HEK293 (cell line): Measurements from ENCODE around the gene WASL.

Source experiments
- CTCF ChIA-PET: fragments of 350-600 bp; formaldehyde crosslinking; extraction: SDS; loops from one replicate; lab custom pipeline; 2021; ENCODE audit warnings: antibody characterized with exemption; lab: Yijun Ruan, JAX
- POLR2A ChIA-PET: fragments of 300-600 bp; formaldehyde crosslinking; extraction: SDS; loops from one replicate; lab custom pipeline; 2020; ENCODE audit warnings: antibody characterized with exemption, inconsistent platforms; lab: Yijun Ruan, JAX
- H3K27ac ChIP-seq: fragments of 200-500 bp; sonication (Bioruptor generic); 2 replicates; pipeline ENCODE4 v1.5.1; 2014; ENCODE audit warnings: low read depth, low read length, control low read depth, inconsistent platforms; ENCODE audit errors: extremely low read depth
- H3K36me3 ChIP-seq, 2 experiments: fragments of 200-500 bp in 1 of 2; sonication (Bioruptor generic) in 1 of 2; 1 replicate in 1 of 2; 2 replicates in 1 of 2; pipeline ENCODE4 v1.5.1; 2014 to 2017; ENCODE audit warnings: inconsistent platforms in 2 of 2, low read length in 2 of 2; ENCODE audit not compliant: control insufficient read depth in 2 of 2, insufficient read depth in 1 of 2
- H3K4me1 ChIP-seq: fragments of 200-500 bp; sonication (Bioruptor generic); 2 replicates; pipeline ENCODE4 v1.5.1; 2014; ENCODE audit warnings: mild to moderate bottlenecking, low read length, inconsistent platforms; ENCODE audit not compliant: control insufficient read depth, insufficient read depth
- H3K4me3 ChIP-seq: 2 replicates; pipeline ENCODE4 v1.5.1; 2011; ENCODE audit warnings: low read depth, mild to moderate bottlenecking, control low read depth, low read length, moderate library complexity
- H3K9me3 ChIP-seq: fragments of 200-500 bp; sonication (Bioruptor generic); 2 replicates; pipeline ENCODE4 v1.5.1; 2014; ENCODE audit warnings: low read depth, low read length, inconsistent platforms; ENCODE audit not compliant: control insufficient read depth, insufficient read depth
- KLF7 ChIP-seq: fragments of 450-650 bp; formaldehyde crosslinking; IDR thresholded peaks from 2 replicates; pipeline ENCODE4 v1.5.1; 2016; ENCODE audit warnings: missing biosample characterization, missing genetic modification characterization, borderline replicate concordance
- SCRT2 ChIP-seq: fragments of 450-650 bp; formaldehyde crosslinking; IDR thresholded peaks from 2 replicates; pipeline ENCODE4 v1.5.1; 2016; ENCODE audit warnings: missing biosample characterization, missing genetic modification characterization
- TCF7L2 ChIP-seq: IDR thresholded peaks from 2 replicates; pipeline ENCODE4 v1.6.1; 2011; ENCODE audit warnings: low read depth, mild to moderate bottlenecking, inconsistent platforms, low read length, moderate library complexity, borderline replicate concordance
- YY2 ChIP-seq: fragments of 450-650 bp; formaldehyde crosslinking; IDR thresholded peaks from 2 replicates; pipeline ENCODE4 v1.5.1; 2016; ENCODE audit warnings: missing biosample characterization, missing genetic modification characterization
- ZFP41 ChIP-seq: fragments of 450-650 bp; formaldehyde crosslinking; IDR thresholded peaks from 2 replicates; pipeline ENCODE4 v1.5.1; 2016; ENCODE audit warnings: missing biosample characterization, missing genetic modification characterization, borderline replicate concordance
- ZNF146 ChIP-seq: fragments of 450-650 bp; formaldehyde crosslinking; IDR thresholded peaks from 2 replicates; pipeline ENCODE4 v1.5.1; 2016; ENCODE audit warnings: missing biosample characterization, missing genetic modification characterization
- ZNF366 ChIP-seq: fragments of 450-650 bp; formaldehyde crosslinking; conservative IDR thresholded peaks from 2 replicates; pipeline ENCODE4 v1.5.1; 2016; ENCODE audit warnings: missing biosample characterization, missing genetic modification characterization
- ZNF426 ChIP-seq: fragments of 450-650 bp; formaldehyde crosslinking; IDR thresholded peaks from 2 replicates; pipeline ENCODE4 v1.5.1; 2017; ENCODE audit warnings: missing biosample characterization, missing genetic modification characterization, mild to moderate bottlenecking, inconsistent platforms, moderate library complexity
- ZNF610 ChIP-seq: fragments of 450-650 bp; formaldehyde crosslinking; IDR thresholded peaks from 2 replicates; pipeline ENCODE4 v1.5.1; 2016; ENCODE audit warnings: missing biosample characterization, missing genetic modification characterization, borderline replicate concordance
- ZNF792 ChIP-seq: fragments of 450-650 bp; formaldehyde crosslinking; IDR thresholded peaks from 2 replicates; pipeline ENCODE4 v1.5.1; 2016; ENCODE audit warnings: missing biosample characterization, missing genetic modification characterization
- TF ChIP-seq, protein P1 (sequence below): fragments of 450-650 bp; formaldehyde crosslinking; IDR thresholded peaks from 2 replicates; pipeline ENCODE4 v1.5.1; 2016; ENCODE audit warnings: missing biosample characterization, missing genetic modification characterization
- TF ChIP-seq, protein P2 (sequence below): fragments of 450-650 bp; formaldehyde crosslinking; IDR thresholded peaks from 2 replicates; pipeline ENCODE4 v1.5.1; 2016; ENCODE audit warnings: missing biosample characterization, missing genetic modification characterization
- TF ChIP-seq, protein P3 (sequence below): fragments of 450-650 bp; formaldehyde crosslinking; IDR thresholded peaks from 2 replicates; pipeline ENCODE4 v1.5.1; 2016; ENCODE audit warnings: missing biosample characterization, missing genetic modification characterization
- TF ChIP-seq, protein P4 (sequence below): fragments of 450-650 bp; formaldehyde crosslinking; IDR thresholded peaks from 2 replicates; pipeline ENCODE4 v1.5.1; 2017; ENCODE audit warnings: missing biosample characterization, missing genetic modification characterization
- TF ChIP-seq, protein P5 (sequence below): fragments of 450-650 bp; IDR thresholded peaks from 2 replicates; pipeline ENCODE4 v1.5.1; 2018; ENCODE audit warnings: missing biosample characterization, mild to moderate bottlenecking, missing genetic modification characterization

WASL gene

DNA sequence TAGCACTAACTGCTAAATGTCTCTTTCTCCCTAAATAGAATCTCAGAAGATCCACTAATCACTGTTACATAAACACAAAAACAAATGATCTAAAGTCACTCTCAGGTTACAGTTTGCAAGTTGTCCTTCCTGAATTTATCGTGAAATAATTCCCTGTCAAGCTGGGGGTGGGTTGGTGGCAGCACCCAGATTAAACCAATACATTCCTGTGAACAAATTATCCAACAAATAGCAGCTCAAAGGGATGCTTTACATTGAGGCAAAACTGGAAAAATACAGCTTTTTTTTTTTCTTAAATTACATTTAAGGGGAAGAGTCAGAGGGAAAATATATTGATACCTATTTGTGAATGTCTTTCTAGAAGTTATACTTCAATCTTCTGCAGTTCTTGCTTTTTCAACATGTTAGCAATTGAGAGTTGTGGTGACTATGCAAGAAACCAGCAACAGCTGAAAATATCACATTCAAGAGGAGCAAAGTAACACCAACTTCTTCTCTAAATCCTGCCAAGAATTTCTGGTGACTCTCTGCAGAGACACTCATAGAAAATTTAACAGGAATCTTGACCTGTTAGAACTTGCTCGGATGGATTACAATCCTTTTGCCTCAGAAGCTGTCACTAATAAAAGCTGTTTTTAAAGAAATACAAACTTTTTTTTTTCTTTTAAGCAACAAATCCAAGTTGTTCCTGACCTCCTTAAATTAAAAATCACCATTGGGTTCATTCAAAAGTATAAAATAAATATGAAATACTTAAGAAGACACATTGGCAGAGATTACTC lies 74.2 kb downstream of the WASL start:
- ChIA-PET POLR2A (interaction anchor here (0.6 kb wide), 1 partner anchor 716 kb away, joined by 3 read pairs; no protein-coding TSS in a partner anchor), CTCF (interaction anchor here (1.4 kb wide), 2 partner anchors 50 to 197 kb away, joined by 3 to 5 read pairs; no protein-coding TSS in a partner anchor)
- TF ChIP-seq, protein P1, sequence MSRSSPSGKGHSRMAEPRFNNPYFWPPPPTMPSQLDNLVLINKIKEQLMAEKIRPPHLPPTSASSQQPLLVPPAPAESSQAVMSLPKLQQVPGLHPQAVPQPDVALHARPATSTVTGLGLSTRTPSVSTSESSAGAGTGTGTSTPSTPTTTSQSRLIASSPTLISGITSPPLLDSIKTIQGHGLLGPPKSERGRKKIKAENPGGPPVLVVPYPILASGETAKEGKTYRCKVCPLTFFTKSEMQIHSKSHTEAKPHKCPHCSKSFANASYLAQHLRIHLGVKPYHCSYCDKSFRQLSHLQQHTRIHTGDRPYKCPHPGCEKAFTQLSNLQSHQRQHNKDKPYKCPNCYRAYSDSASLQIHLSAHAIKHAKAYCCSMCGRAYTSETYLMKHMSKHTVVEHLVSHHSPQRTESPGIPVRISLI (tag by site-specific recombination) = no peak
- TF ChIP-seq, protein P2, sequence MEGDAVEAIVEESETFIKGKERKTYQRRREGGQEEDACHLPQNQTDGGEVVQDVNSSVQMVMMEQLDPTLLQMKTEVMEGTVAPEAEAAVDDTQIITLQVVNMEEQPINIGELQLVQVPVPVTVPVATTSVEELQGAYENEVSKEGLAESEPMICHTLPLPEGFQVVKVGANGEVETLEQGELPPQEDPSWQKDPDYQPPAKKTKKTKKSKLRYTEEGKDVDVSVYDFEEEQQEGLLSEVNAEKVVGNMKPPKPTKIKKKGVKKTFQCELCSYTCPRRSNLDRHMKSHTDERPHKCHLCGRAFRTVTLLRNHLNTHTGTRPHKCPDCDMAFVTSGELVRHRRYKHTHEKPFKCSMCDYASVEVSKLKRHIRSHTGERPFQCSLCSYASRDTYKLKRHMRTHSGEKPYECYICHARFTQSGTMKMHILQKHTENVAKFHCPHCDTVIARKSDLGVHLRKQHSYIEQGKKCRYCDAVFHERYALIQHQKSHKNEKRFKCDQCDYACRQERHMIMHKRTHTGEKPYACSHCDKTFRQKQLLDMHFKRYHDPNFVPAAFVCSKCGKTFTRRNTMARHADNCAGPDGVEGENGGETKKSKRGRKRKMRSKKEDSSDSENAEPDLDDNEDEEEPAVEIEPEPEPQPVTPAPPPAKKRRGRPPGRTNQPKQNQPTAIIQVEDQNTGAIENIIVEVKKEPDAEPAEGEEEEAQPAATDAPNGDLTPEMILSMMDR = no peak
- peak; percentile 61 for TF ChIP-seq SCRT2 (tag by site-specific recombination)
- TF ChIP-seq, all 188 proteins: peak for 1

DNA sequence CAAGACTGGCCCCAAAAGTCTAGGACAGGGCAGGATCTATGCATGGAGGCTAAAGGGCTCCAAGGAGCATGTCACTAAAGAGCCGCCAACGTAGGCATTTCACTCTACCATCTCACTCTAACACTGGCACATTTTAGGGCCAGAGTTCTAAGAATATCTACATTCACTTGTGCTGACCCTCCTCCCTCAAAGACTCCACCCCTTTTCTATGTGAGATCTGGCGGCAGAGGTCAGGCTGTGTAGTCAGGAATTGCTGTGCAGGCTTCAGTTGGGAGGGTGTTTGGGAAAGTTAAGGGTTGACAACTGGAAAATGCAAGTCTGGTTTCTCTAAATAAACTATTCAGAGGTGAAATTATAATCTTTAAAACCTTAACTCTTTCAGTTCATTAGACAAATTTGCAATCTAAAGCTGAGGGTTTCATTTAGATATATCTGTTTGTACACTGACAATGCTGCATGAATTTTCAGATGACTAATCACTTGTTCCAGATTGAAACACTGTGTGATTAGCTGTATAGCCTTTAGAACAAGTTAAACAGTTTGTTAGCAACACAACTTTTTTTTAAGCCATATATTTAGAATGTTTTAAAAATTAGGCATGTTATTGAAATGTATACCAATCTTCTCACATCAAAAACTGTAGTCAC lies 74.9 kb downstream of the WASL start:
- CTCF ChIA-PET = interaction anchor here (1.4 kb wide), 2 partner anchors 49 to 198 kb away, joined by 3 to 5 read pairs; no protein-coding TSS in a partner anchor
- Histone ChIP-seq H3K9me3 (no peaks in the 10 kb centered on the region), H3K36me3 (no peaks in the 10 kb centered on the region), H3K4me3 (no peak overlapping the region), H3K4me1 (peaks cover 8% of the 10 kb centered on the region; the same call in 1 of the 2 replicates), H3K27ac (no peak overlapping the region)
- TF ChIP-seq ZNF146 (tag by site-specific recombination) (no peak), TCF7L2 (no peak), YY2 (tag by site-specific recombination) (no peak), ZFP41 (no peak), ZNF610 (tag by site-specific recombination) (no peak), ZNF426 (tag by site-specific recombination) (no peak), ZNF366 (no peak), KLF7 (no peak), ZNF792 (tag by site-specific recombination) (no peak)
- TF ChIP-seq, protein P3, sequence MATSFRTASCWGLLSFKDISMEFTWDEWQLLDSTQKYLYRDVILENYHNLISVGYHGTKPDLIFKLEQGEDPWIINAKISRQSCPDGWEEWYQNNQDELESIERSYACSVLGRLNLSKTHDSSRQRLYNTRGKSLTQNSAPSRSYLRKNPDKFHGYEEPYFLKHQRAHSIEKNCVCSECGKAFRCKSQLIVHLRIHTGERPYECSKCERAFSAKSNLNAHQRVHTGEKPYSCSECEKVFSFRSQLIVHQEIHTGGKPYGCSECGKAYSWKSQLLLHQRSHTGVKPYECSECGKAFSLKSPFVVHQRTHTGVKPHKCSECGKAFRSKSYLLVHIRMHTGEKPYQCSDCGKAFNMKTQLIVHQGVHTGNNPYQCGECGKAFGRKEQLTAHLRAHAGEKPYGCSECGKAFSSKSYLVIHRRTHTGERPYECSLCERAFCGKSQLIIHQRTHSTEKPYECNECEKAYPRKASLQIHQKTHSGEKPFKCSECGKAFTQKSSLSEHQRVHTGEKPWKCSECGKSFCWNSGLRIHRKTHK (tag by site-specific recombination) = no peak
- TF ChIP-seq, protein P4, sequence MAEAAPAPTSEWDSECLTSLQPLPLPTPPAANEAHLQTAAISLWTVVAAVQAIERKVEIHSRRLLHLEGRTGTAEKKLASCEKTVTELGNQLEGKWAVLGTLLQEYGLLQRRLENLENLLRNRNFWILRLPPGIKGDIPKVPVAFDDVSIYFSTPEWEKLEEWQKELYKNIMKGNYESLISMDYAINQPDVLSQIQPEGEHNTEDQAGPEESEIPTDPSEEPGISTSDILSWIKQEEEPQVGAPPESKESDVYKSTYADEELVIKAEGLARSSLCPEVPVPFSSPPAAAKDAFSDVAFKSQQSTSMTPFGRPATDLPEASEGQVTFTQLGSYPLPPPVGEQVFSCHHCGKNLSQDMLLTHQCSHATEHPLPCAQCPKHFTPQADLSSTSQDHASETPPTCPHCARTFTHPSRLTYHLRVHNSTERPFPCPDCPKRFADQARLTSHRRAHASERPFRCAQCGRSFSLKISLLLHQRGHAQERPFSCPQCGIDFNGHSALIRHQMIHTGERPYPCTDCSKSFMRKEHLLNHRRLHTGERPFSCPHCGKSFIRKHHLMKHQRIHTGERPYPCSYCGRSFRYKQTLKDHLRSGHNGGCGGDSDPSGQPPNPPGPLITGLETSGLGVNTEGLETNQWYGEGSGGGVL (tag by site-specific recombination) = no peak
- TF ChIP-seq, protein P5, sequence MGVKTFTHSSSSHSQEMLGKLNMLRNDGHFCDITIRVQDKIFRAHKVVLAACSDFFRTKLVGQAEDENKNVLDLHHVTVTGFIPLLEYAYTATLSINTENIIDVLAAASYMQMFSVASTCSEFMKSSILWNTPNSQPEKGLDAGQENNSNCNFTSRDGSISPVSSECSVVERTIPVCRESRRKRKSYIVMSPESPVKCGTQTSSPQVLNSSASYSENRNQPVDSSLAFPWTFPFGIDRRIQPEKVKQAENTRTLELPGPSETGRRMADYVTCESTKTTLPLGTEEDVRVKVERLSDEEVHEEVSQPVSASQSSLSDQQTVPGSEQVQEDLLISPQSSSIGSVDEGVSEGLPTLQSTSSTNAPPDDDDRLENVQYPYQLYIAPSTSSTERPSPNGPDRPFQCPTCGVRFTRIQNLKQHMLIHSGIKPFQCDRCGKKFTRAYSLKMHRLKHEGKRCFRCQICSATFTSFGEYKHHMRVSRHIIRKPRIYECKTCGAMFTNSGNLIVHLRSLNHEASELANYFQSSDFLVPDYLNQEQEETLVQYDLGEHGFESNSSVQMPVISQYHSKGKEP (tag by site-specific recombination) = no peak
- POLR2A ChIA-PET = interaction anchor here (0.6 kb wide), 1 partner anchor 716 kb away, joined by 3 read pairs; no protein-coding TSS in a partner anchor

More for the DNA sequence above, 74.2 kb downstream of the WASL start:
- H3K4me1 ChIP-seq = peaks cover 8% of the 10 kb centered on the region; the same call in 1 of the 2 replicates
- no peak overlapping the region for H3K27ac ChIP-seq
- H3K9me3 ChIP-seq = no peaks in the 10 kb centered on the region
- H3K4me3 ChIP-seq = no peak overlapping the region
- peaks cover 0 to under 1% of the 10 kb centered on the region in 2 experiments; a peak in 1 of 3 replicates for H3K36me3 ChIP-seq
